Endothelial cell of umbilical vein (primary cell): ENCODE results near the gene STX16. TPM values are rescaled to one million over a fixed set of nuclear protein-coding genes. Genes with fewer than 3 reads are reported as not detected.

Experiments used
- BruUV-seq: library from RNA; stranded (reverse); fragments of 400-500 nt; replicated peaks from 2 replicates; lab custom pipeline; 2021; lab: Mats Ljungman, UMichigan
- CTCF ChIA-PET: fragments of 300-600, 350-600 bp; sonication (Branson Sonifier 250); formaldehyde crosslinking; loops from one replicate; lab custom pipeline; 2021; ENCODE audit warnings: antibody characterized with exemption, inconsistent platforms; lab: Charles Lee
- POLR2A ChIA-PET: fragments of 300-600, 350-600 bp; sonication (Branson Sonifier 250); formaldehyde crosslinking; loops from one replicate; lab custom pipeline; 2021; ENCODE audit warnings: antibody characterized with exemption, inconsistent platforms; lab: Charles Lee
- DNase-seq: peaks from one replicate; pipeline ENCODE4 v3.0.0-alpha.2; 2011; ENCODE audit warnings: low read depth, low spot score
- FAIRE-seq: peaks from 2 replicates; lab custom pipeline; 2011; peaks lifted over from hg19 to GRCh38; lab: Jason Lieb, UNC
- H2AFZ ChIP-seq: 2 replicates; pipeline ENCODE4 v1.6.0; 2012; ENCODE audit warnings: low read depth, low read length, control low read depth, inconsistent platforms
- H3K27ac ChIP-seq: 2 replicates; pipeline ENCODE4 v1.5.1; 2011; ENCODE audit warnings: low read depth, mild to moderate bottlenecking, control low read depth, low read length, moderate library complexity; ENCODE audit not compliant: insufficient read depth
- H3K27me3 ChIP-seq, 2 experiments: 2 replicates each; pipeline versions ENCODE4 v1.6.0 to v1.6.1; 2011; ENCODE audit warnings: low read length in 2 of 2, mixed read lengths in 1 of 2; ENCODE audit not compliant: control insufficient read depth in 2 of 2, insufficient read depth in 2 of 2
- H3K36me3 ChIP-seq, 2 experiments: 2 replicates in 1 of 2; 3 replicates in 1 of 2; pipeline ENCODE4 v1.5.1; 2011; ENCODE audit warnings: low read length in 2 of 2, mild to moderate bottlenecking in 1 of 2, moderate library complexity in 1 of 2; ENCODE audit not compliant: control insufficient read depth in 2 of 2, insufficient read depth in 2 of 2; ENCODE audit errors: extremely low read depth in 1 of 2
- H3K4me1 ChIP-seq: 3 replicates; pipeline ENCODE4 v1.5.1; 2011; ENCODE audit warnings: mild to moderate bottlenecking, low read length; ENCODE audit not compliant: control insufficient read depth, insufficient read depth; ENCODE audit errors: extremely low read depth
- H3K4me2 ChIP-seq: 2 replicates; pipeline ENCODE4 v1.6.1; 2011; ENCODE audit warnings: low read length, control low read depth, mixed read lengths; ENCODE audit not compliant: insufficient read depth
- H3K4me3 ChIP-seq, 3 experiments: fragments of 200-600 bp in 1 of 3; sonication (generic), shearing (Covaris generic) in 1 of 3; replicated peaks in 1 of 3; 2 replicates each; pipeline ENCODE4 v1.5.1; 2011 to 2016; ENCODE audit warnings: control low read depth in 3 of 3, low read length in 3 of 3, mild to moderate bottlenecking in 2 of 3, inconsistent platforms in 1 of 3, low read depth in 1 of 3, moderate library complexity in 1 of 3; ENCODE audit not compliant: insufficient read depth in 1 of 3
- H3K79me2 ChIP-seq: 2 replicates; pipeline ENCODE4 v1.6.0; 2012; ENCODE audit warnings: low read length, inconsistent platforms; ENCODE audit not compliant: control insufficient read depth, insufficient read depth
- H3K9ac ChIP-seq: replicated peaks from 2 replicates; pipeline ENCODE3; 2011; ENCODE audit warnings: low read length, control low read depth; ENCODE audit not compliant: insufficient read depth; ENCODE audit errors: extremely low read depth
- H3K9me1 ChIP-seq: replicated peaks from 3 replicates; pipeline ENCODE4 v1.6.0; 2011; ENCODE audit warnings: mild to moderate bottlenecking, low read length; ENCODE audit not compliant: control insufficient read depth, insufficient read depth; ENCODE audit errors: extremely low read depth
- H3K9me3 ChIP-seq: replicated peaks from 2 replicates; pipeline ENCODE4 v1.5.1; 2012; ENCODE audit warnings: low read length, inconsistent platforms; ENCODE audit not compliant: control insufficient read depth, insufficient read depth
- H4K20me1 ChIP-seq: replicated peaks from 2 replicates; pipeline ENCODE3; 2011; ENCODE audit warnings: mild to moderate bottlenecking, low read length; ENCODE audit not compliant: control insufficient read depth, insufficient read depth; ENCODE audit errors: extremely low read depth
- EZH2 ChIP-seq: IDR thresholded peaks from 2 replicates; pipeline ENCODE4 v1.6.1; 2012; ENCODE audit warnings: borderline replicate concordance, low read depth, mild to moderate bottlenecking, moderate library complexity, low read length, inconsistent platforms; ENCODE audit not compliant: severe bottlenecking
- FOS ChIP-seq: IDR thresholded peaks from 2 replicates; pipeline ENCODE4 v1.6.1; 2011; ENCODE audit warnings: mild to moderate bottlenecking, low read length, moderate library complexity, borderline replicate concordance; ENCODE audit not compliant: insufficient read depth
- GATA2 ChIP-seq: IDR thresholded peaks from 2 replicates; pipeline ENCODE4 v1.7.0; 2011; ENCODE audit warnings: low read depth, mild to moderate bottlenecking, moderate library complexity, mixed read lengths, low read length; ENCODE audit not compliant: insufficient read length, insufficient read depth
- JUN ChIP-seq: IDR thresholded peaks from 2 replicates; pipeline ENCODE4 v1.6.1; 2011; ENCODE audit warnings: borderline replicate concordance, low read depth; ENCODE audit not compliant: insufficient read length, insufficient read depth
- MYC ChIP-seq: IDR thresholded peaks from one replicate; pipeline ENCODE4 v1.6.1; 2011; ENCODE audit warnings: mild to moderate bottlenecking, low read depth, low read length
- POLR2A ChIP-seq: IDR thresholded peaks from 2 replicates; pipeline ENCODE4 v1.6.1; 2012; ENCODE audit warnings: low read depth, mild to moderate bottlenecking, control low read depth, low read length
- POLR2AphosphoS5 ChIP-seq: IDR thresholded peaks from 2 replicates; pipeline ENCODE4 v1.6.1; 2012; ENCODE audit warnings: low read depth, mild to moderate bottlenecking, control low read depth, low read length, moderate library complexity; ENCODE audit not compliant: insufficient read depth
- dilution Hi-C: fragments of 300-500 bp; cut with MboI; formaldehyde crosslinking; loops from one replicate; pipeline ENCODE4 v1.15.0; 2019; ENCODE audit warnings: low sequenced_read_pairs; ENCODE audit not compliant: extremely low pct_ligation_motif_present
- intact Hi-C: fragments of 100-400 bp; cut with micrococcal nuclease; formaldehyde crosslinking; loops from one replicate; pipeline ENCODE4 v1.10.0; 2022
- polyA plus RNA-seq, 4 experiments: library from polyadenylated mRNA; depleted of rRNA in 3 of 4; stranded (reverse) in 3 of 4; unstranded in 1 of 4; fragments of >200 nt; gene quantifications; 2 replicates each; pipeline versions ENCODE4 v1.2.1 to v1.2.3, GENCODE V29; 2011 to 2012; ENCODE audit warnings: missing spikeins in 1 of 4
- total RNA-seq: library from RNA; stranded (reverse); gene quantifications from 2 replicates; pipeline ENCODE4 v1.2.3, GENCODE V29; 2021
- TF ChIP-seq, protein P1 (sequence below), 2 donors: IDR thresholded peaks; 1 replicate in 1 of 2; 2 replicates in 1 of 2; pipeline ENCODE4 v1.5.1; 2011; ENCODE audit warnings: low read length in 2 of 2, mild to moderate bottlenecking in 2 of 2, moderate library complexity in 2 of 2, control low read depth in 1 of 2, inconsistent platforms in 1 of 2, low read depth in 1 of 2; ENCODE audit not compliant: insufficient read depth in 1 of 2; ENCODE audit errors: extremely low read depth in 1 of 2
- TF ChIP-seq, protein P2 (sequence below): IDR thresholded peaks from 2 replicates; pipeline ENCODE4 v1.6.1; 2011; ENCODE audit not compliant: insufficient read depth, insufficient read length

The STX16 gene
- total and polyA plus RNA-seq, 2 donors (not counting 3 experiments of a cell fraction or from before 2014, with no cell fraction given), result 43.1 to 63.5 TPM

GRCh38 chr20:58711266-58712051 is 60.4 kb downstream of the STX16 start:
- Histone ChIP-seq H3K4me3 (no peak overlapping the region), H3K4me2 (no peak overlapping the region), H3K4me1 (no peaks in the 10 kb centered on the region), H3K27me3 (no peaks in the 10 kb centered on the region), H4K20me1 (no peaks in the 10 kb centered on the region), H3K36me3 (no peaks in the 10 kb centered on the region), H3K9ac (no peak overlapping the region), H3K9me1 (no peaks in the 10 kb centered on the region), H3K9me3 (no peaks in the 10 kb centered on the region), H2AFZ (no peak overlapping the region), H3K79me2 (no peaks in the 10 kb centered on the region), H3K27ac (no peak overlapping the region)
- dilution Hi-C loops, result no loop called here
- BruUV-seq, result no TSS peak
- ChIA-PET CTCF (interaction anchor here (1.4 kb wide), 1 partner anchor 230 kb away, joined by 4 read pairs; no protein-coding TSS in a partner anchor), POLR2A (no interaction called here)
- intact Hi-C loops, result no loop called here
- DNase-seq, result no peak
- no peak for TF ChIP-seq MYC
- FAIRE-seq, result no peak

DNA sequence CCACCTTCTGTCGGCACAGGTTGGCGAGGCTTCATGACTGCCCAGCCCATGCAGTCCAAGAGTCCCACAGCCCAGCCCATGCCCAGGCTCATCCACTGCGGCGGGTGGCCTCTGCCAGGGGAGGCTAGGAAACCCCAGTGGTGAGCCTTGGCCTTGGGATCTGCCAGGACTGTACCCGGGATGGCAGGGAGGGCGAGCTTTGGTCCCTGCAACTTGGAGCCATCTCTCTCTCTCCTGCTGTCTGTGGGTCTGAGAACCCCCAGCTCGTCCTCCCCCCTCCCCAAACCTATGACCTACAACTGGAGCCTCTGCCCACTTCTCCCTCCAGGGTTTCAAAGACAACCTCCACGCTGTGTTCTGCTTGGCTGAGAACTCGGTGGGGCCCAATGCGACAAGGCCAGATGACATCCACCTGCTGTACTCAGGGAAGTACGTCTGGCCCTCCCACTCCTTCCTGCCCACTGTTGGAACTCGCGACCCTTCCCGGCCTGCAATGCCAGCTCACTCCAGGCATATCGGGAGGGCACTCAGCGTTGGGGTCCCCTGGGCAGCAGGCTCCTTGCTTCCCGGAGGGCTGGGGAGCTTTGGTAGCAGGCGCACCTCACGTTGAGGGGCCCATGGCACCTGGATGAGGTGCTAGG is 61.2 kb downstream of the STX16 start:
- TF ChIP-seq POLR2AphosphoS5 (no peak), FOS (no peak), MYC (no peak), GATA2 (no peak), EZH2 (no peak), POLR2A (no peak), JUN (no peak)
- TF ChIP-seq, protein P1, sequence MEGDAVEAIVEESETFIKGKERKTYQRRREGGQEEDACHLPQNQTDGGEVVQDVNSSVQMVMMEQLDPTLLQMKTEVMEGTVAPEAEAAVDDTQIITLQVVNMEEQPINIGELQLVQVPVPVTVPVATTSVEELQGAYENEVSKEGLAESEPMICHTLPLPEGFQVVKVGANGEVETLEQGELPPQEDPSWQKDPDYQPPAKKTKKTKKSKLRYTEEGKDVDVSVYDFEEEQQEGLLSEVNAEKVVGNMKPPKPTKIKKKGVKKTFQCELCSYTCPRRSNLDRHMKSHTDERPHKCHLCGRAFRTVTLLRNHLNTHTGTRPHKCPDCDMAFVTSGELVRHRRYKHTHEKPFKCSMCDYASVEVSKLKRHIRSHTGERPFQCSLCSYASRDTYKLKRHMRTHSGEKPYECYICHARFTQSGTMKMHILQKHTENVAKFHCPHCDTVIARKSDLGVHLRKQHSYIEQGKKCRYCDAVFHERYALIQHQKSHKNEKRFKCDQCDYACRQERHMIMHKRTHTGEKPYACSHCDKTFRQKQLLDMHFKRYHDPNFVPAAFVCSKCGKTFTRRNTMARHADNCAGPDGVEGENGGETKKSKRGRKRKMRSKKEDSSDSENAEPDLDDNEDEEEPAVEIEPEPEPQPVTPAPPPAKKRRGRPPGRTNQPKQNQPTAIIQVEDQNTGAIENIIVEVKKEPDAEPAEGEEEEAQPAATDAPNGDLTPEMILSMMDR (IDR thresholded peaks at IDR 0.05; ENCODE audit: extremely low read depth in 1 of 2, insufficient read depth in 1 of 2, low read depth in 1 of 2, low read length in 2 of 2), result no peak
- TF ChIP-seq, protein P2, sequence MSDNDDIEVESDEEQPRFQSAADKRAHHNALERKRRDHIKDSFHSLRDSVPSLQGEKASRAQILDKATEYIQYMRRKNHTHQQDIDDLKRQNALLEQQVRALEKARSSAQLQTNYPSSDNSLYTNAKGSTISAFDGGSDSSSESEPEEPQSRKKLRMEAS, result no peak
- CTCF ChIA-PET, result interaction anchor here (1.0 to 1.2 kb wide), 2 partner anchors 11 to 231 kb away, joined by 3 to 4 read pairs; no protein-coding TSS in a partner anchor
- Histone ChIP-seq H3K4me3 (no peak overlapping the region), H3K9me3 (no peaks in the 10 kb centered on the region), H3K27ac (no peak overlapping the region), H4K20me1 (no peaks in the 10 kb centered on the region), H3K4me1 (no peaks in the 10 kb centered on the region), H3K79me2 (no peaks in the 10 kb centered on the region), H3K36me3 (no peaks in the 10 kb centered on the region), H3K27me3 (no peaks in the 10 kb centered on the region), H3K9ac (no peak overlapping the region), H2AFZ (no peak overlapping the region), H3K9me1 (no peaks in the 10 kb centered on the region), H3K4me2 (no peak overlapping the region)
- no peak for DNase-seq
- intact Hi-C loops, result no loop called here
- no peak for FAIRE-seq
- dilution Hi-C loops, result no loop called here
- no TSS peak for BruUV-seq
- POLR2A ChIA-PET, result no interaction called here
